Brain pericyte (primary cell): ENCODE results near the gene ACTN1.

Experiments used
- DNase-seq: peaks from one replicate; pipeline ENCODE4 v3.0.0-alpha.2; 2012; ENCODE audit warnings: low read depth, low spot score

The ACTN1 gene

DNA sequence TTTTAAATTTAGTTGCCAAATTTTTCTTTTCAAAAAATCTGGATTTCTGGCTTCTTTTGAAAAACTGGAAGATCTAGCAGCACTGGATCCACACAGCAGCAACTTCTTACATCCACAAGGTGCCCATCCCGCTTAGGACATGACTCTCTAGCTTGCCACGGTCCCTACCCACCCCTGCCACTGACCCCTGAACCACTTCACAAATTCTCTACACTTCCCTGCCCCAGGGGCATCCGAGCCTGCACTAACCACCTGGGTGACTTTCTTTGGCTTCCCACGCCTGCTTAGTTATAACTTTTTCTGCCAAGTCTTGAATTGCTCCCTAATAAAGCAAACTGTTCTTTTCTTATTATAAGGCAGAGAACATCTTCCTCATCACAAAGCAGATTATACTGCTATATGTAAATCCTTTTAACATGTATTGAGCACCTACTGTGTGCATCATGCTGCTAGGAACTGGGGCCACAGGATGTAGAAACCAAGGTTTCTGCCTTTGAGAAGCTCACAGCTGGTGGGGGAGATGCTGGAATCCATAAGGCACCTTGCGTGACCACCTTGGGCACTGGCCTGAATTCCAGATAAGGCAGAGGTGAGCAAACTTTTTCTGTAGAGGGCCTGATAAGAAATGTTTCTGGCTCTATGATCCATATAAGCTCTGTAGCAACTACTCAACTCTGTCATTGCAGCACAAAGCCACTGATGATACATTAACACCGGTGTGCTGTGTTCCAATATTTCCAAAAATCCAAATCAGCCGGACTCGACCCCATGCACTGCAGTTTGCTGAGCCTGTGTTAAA, 59.8 kb downstream of the ACTN1 start:
- DNase-seq, result no peak

DNA sequence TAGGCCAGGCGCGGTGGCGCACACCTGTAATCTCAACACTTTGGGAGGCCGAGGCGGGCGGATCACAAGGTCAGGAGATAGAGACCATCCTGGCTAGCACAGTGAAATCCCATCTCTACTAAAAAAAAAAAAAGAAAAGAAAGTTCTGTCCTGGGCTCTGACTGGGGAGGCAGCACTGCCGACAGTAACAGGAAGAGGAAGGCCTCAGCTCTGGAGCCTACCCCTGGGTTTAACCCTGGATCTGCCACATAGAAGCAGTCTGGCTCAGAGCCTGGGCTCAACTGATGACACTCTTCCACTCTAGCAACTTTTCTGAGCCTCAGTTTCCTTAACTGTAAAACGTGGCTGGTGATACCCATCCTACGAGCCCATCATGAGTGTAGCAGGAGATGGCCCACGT, 60.5 kb downstream of the ACTN1 start:
- no peak for DNase-seq

DNA sequence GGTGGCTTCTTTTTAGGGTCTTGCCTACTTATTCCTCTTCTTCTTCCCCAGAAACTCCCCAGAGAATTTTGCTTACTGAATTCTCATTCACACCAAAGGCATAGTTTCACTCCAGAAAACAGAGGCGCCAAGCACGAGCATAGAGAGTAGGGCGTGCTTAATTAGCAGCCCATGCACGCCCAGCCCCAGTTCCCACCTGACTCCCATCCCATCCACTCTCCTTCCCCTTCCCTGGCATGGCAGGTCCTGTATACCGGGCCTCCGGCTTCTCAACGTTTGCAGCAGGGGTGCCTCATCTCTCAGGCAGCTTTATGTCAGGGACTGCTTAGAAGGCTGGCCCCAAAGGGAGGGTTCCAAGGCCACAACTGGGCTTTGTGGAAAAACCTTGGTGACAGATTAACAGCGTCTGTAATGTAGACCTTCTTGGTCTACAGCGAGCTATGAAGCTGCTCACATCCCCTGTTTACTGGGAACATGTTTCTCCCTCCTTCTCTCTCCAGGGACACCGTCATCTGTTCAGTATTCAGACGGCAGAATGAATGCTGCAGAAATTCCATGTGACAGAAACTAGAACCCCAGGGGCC, 62.7 kb downstream of the ACTN1 start:
- DNase-seq, result no peak

DNA sequence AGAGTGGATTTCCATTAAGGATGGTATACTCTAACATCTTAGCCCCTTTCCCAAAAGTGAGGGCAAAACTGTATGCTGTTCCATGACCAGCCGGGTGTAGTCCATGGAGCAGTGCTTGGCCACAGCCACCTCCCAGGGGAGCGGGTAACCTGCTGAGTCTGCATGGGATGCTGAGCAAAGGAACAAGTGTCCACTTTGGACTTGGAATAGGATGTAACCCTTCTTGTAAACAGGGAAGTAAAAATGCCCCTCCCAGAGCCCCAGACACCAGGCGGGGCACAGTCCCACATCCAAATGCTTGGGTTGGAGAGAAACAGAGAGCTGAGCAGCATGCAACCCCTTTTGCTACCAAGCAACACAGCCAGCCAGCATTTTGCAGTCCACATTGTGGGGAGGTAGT, 65.6 kb downstream of the ACTN1 start:
- no peak for DNase-seq

DNA sequence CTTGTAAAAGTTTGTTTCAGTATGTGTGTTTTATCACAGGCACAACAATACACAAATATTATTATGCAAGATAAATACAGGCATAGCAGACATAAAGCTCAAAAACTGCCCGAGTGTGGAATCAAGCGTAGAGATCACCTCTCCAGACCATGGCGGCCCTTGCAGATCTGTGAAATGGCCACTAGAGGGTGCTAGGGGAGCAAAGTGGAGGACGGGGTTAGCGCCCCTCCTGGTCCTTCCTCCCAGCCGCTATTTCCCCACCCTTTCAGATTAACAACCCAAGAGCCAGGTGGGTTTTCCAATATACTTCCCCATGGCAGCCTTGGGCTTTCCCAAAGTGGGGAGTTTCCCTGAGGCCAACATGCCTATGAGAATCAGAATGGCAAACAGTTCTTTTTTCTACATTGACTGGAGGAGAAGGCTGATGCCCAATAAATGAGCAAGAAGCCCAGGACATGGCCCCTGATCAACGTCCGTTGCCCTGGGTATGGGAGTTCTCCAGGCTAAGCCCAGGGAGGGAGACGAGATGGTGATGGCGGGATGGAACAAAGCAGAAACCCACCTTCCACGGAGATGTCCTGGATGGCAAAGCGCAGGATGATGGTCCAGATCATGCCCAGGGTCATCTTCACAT, 67.4 kb downstream of the ACTN1 start:
- peak; percentile 27 for DNase-seq

DNA sequence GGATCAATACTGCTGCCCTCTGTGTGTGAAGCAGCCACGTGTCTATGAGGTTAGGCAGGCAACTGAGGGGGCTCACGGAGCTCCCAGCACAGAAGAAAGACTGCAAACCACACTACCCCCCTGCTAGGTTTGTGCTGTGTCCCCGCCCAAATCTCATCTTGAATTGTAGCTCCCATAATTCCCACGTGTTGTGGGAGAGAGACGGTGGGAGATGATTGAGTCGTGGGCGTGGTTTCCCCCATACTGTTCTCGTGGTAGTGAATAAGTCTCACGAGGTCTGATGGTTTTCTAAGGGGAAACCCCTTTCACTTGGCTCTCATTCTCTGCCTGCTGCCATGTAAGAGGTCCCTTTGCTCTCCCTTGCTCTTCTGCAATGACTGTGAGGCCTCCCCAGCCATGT, 68.6 kb downstream of the ACTN1 start:
- DNase-seq, result no peak

DNA sequence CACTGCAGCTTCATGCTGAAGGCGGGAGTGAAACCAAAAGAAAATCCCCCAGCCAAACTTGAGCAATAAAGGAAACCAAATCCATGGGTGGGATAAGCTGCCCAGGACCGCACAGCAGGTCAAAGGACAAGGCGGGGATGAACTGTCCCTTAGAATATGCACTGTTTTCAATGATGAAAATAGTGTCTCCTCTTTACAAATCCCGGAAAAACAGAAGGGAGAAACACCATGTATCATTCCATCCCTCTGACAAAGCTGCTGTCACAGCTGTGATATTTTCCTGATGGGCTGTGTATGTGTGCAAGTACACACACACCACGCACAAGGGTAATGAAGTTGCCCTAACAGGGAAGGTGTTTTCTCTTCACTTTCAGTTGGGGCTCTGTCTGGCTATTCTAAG, 70.3 kb downstream of the ACTN1 start:
- DNase-seq, result no peak

DNA sequence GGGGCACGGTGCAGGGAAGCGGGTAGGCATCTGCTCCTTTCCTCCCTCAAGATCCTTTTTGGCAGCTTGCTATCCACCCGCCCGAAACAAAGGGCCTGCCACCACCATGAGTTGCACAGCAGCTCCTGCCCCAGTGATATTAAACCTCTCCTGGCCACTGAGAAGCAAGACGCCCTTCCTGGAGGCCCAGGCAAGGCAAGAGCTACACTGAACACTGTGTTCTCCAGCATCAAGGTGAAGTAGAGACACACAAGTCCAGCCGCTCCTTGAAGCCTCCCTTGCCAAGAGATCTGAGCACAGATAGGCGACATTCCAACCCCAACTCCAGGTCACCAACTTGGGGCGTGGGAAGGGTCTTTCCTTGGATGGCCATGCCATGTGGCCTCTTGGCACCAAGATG, 70.9 kb downstream of the ACTN1 start:
- DNase-seq, result no peak

DNA sequence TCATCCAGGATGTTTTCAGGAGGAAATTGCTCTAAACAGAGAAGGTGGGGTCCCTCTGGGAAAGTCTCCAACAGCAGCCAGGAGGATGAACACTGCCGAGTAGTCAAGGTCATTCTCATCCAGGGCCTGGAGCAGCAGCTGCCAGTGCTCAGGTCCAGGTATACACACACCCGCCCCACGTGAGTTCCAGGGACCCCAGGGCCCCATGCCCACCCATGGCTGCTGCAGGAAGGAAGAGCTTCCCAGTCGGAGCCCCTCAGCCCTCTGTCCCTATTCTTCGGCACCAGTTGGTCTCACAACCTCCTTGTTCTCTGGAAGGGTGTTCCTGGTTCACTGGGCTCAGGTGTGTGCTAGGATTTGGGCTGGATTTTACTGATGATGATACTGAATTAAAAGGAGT, 72.7 kb downstream of the ACTN1 start:
- DNase-seq, result no peak

DNA sequence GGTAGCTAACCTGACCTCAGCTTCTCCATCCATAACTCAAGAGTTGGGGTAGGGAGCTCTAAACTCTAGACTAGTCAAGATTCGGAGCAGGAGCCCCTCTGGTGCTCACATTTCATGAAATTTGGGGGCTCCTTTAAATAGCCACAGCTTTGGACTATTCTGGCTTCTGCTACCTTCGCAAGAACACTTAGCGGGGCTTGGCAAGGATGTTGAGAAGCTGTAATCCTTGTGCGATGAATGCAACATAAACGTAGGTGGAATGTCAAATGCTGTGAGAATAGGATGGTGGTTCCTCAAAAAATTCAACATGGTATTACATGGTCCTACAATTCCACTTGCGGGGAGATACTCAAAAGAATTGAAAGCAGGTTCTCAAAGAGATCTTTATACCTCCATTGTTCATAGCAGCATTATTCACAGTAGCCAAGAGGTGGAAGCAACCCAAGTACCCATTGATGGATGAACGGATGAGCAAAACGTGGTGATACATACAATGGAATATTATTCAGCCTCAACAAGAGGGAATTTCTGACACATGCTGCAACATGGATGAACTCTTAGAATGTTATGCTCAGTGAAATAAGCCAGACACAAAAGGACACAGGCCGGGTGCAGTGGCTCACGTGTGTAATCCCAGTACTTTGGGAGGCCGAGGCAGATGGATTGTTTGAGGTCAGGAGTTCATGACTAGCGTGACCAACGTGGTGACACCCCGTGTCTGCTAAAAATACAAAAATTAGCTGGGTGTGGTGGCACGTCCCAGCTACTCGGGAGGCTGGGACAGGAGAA, 73.8 kb downstream of the ACTN1 start:
- DNase-seq, result no peak

DNA sequence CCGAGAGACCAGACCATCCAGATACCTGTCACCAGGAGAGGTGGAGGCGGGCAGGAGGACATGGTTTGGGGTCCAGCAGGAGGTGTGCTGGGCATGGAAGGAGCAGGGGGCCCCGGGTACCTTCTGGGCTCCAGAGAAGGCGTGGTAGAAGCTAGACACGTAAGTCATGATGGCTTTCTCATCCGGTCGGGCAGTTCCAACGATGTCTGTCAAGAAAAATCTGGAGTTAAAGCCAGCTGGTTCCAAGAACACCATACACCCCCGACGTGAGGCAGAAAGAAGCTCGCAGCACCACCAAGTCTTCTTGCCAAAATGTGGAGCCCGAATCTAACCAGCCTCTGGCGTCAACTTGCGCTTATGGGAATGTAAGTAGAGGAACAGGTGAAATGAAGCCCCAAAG, 76.7 kb downstream of the ACTN1 start:
- DNase-seq, result no peak

DNA sequence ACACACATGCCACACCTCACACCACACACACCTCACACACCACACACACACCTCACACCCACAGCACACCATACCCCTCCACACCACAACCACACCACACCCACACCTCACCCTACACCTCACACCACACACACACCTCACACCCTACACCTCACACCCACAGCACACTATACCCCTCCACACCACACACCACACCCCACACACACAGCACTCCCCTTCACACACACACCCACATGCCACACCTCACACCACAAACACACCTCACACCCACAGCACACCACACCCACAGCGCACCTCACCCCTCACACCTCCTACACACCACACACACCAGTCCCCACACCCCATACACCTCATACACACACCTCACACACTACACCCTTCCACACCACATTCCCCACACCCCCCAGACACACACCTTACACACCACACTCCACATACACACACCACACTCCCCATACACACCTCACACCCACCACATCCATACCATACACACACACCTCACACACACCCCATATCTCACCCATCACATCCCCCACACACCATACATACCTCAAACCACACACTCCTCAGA, 80.0 kb downstream of the ACTN1 start:
- no peak for DNase-seq

DNA sequence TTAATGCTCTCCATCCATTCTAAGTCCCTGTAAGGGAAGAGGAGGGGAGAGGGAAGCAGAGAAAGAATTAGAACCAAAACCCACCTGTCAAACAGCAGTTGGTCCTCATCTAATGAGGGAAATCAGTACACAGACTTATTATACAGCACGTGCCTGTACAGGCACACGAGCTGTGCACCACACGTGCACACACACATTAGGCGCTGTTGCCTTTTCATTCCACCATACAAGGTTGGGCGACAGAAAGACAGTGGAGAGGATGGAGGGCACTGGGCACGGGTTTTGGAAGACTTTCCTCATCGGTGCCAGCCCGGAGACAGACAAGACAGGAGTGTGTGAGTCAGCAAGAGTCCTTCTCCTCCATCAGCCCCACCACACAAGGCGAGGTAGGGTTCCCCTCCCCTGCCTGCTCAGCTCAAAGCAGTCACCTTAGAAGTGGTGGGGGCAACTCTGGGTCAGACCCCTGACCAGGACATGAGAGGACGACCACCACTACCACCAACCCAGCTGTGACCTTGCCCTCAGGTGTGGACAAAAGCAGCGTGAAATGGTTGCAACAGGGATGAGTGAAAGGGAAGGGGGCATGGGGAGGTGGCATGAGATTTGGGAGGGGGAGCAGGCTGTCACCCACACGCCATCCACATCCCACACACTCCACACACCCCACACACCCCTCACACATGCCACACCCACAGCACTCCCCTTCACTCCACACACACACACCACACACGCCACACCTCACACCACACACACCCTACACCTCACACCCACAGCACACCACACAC, 80.7 kb downstream of the ACTN1 start:
- no peak for DNase-seq

DNA sequence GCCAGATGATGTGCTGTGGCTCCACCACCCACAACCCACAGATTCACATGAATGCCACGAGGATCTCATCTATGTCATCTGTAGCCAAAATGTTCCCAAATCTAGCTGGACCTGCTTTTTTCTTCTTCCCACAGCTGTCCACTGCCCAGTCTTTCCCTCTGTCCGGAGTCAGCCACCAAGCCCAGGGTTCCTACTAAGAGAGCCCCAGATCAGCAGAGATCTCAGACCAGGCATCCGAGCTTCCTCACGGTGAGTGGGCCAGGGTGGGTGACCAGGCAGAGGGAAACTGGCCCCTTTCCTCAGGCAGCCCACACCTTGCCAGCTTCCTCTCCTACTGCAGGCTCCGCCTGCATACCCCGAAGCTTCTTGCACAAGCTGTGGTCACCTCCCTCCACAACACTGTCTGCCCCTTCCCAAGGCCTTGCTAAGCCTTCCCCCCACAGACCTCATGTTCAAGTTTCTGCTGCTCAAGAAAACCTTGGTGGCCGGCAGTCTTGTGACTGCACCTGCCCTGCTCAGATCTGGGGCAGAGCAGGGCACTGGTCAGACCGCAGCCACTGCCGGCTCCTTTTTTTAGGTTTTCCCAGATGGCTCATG, 81.4 kb downstream of the ACTN1 start:
- no peak for DNase-seq

DNA sequence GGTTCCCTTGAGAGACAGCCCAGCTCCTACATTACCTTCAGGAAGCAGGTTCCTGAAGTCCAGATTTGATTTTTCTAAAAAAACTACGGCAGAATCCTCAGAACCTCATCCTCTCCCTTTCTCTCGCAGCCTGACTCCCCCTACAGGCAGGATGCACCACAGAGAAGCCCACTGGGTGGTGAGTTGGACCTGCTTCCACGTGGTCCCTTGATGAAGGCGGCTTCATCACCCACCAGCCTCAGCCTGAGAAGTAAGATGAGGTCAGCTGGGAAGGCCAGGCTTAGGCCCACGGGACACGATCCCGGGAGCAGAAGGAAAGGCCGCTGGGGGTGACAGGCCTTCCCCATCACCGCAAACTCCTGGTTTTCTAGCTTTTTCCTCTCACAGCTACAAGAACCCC, 83.0 kb downstream of the ACTN1 start:
- DNase-seq, result no peak

DNA sequence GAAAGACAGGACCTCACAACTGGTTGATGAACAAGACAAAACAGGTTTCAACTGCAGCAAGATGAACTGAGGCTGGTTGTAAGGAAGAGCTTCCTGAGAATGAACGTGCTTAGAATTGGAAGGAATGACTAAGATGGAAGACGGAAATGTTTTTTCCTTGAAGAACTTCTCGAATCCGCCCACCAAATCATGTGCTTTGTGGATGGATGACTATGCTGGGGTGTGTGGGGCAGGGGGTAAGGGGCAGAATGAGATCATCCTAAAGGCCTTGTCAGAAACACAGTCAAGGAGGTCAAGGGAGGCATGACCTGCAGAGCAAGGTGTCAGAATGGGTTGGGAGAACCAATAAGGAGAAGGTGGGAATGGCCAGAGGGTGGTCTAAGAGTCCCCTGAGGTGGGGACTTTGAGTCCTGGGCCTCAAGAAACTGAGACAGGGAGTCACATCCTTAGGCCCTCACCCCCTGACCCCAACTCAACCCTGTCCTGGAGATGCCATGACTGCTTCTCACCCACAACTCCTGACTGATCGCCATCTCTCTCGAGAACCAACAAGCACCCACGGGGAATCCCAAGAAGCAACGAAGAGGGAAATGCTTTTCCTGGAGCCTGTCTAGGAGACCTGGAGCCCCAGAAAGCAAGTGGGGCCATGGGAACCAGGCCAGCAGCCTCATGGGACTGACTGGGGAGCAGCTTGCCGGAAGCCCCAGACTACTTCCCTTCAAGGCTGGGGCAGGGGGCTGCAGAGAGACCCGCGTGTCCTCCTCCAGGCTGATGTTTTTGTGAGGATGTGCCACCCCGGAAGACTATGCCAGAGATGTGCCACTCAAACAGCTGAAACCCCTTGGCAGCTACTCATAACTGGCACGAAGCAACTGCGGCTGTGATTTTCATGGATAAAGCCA, 84.0 kb downstream of the ACTN1 start:
- DNase-seq, result no peak

DNA sequence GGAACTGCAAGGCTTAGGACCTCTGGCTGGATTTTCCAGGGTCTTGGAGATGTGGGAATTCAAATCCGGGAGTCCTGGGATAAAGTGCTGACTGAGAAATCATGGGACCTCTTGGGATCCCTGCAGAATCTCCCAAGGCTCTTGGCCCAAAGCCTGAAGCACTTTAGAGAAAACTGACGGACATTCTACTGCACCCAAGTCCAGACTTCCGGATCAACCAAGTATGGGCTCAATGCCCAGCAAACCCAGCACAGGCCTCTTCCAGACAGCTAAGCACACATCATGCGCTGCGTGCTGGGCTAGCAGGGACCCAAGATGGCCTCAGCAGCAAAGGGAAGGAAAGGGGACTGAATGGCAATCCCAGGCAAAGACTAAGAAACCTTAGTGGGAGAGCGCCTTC, 85.0 kb downstream of the ACTN1 start:
- no peak for DNase-seq

DNA sequence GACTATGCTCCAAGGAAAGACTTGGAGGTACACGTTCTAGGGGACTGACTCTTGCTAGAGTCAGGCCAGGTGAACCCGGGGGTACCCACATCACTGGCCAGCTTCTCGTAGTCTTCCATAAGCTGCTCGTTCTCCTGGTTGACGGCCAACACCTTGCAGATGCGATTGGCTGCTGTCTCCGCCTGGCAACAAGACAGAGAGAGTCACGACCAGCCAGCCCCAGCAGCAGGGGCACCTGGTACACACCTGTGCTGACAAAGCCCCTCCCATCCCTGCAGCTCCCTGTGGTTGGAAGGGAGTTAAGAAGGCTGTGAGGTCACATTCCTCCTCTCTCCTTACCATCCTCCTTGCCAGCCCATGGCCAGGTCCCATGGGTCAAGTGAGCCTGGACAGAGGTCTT, 85.5 kb downstream of the ACTN1 start:
- no peak for DNase-seq

DNA sequence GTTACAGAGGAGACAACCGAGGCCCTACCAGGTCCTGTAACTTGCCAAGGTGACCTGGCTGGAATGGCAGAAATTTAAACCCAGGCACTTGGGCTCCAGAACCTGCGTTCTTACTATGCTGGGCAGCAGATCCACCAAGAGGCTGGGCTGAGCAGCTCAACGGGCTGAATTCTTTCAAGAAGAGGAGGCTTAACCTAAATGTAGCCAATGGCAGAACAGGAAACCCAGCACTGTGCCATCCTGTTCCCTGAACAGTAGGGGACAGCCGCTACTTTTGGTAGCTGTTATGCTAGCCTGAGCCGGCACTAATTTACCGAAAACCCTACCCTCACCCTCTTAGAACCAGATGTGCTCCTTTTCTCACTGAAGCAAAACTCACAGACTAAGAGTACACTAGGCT, 86.1 kb downstream of the ACTN1 start:
- no peak for DNase-seq
